HG03521 (cell line): Measurements from ENCODE around the gene HOXA10.

Source experiments
- ATAC-seq: cut with Tn5 transposase; IDR thresholded peaks from one replicate; pipeline ENCODE4 v1.9.1; 2021; ENCODE audit warnings: mild to moderate bottlenecking, moderate library complexity; ENCODE audit not compliant: unreplicated experiment

Gene HOXA10

GRCh38 chr7:27180431-27181420 lies 6.6 kb upstream of the HOXA10 start:
- no peak for ATAC-seq

DNA sequence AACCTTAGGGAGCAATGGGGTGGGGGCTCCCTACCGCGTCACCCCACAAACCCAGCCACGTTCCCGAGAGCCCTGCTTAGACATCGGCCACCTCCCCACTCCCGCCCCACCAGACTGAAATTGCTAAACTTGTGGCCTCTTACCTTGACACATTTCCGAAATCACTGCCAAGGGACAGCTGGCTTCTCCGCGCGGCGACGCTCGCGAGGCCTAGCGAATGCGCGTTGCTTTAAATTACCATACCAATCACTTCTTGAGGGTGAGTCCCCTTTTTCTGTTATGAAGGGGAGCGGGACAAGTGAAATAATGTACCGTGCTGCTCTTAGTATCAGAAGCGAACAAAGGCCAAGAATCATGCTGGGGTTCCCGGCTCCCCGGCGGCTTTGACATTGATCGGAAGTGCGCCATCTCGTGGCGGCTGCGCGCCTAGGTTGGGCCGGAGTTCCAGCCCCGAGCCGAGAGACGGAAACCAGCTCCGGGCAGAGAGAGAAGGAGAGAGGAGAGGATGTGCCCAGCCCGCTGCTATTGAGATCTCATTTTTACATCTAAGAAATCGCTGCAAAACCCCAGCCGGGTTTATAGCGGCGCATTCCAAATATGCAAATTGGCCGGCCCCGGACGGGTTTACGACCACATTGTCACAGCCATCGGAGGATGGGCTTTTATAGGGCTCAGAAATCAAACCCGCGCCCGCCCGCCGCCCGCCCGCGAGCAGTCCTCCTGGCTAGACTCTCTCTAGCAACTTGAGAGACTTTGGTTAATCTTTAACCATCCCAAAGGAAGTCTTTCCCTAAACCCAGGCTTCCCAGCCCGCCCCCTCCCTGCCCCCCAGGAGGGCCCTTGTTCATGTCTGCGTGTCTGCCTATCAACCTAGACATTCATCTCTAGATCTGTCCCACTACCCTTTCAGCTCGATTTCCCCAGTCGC lies 5.6 kb upstream of the HOXA10 start:
- ATAC-seq = no peak

DNA sequence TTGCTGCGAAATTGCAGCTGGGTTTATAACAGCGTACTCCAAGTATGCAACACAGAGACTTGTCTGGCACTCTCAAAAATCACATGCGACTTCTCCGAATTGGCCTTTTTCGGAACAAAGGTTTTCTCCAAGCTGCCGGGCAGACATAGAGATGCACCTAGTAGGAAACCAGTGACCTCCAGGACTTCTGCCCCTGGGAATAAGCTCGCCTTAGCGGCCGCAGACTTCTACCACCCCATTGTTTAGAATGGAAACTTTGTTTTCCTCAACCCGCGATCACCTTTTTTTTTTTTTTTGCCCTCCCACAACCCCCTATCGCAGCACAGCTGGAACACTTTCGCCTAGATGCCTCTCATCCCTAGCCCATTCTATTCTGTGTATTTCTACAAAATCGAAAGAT lies 4.9 kb upstream of the HOXA10 start:
- ATAC-seq = no peak

- ATAC-seq = no peak
Measured at GRCh38 chr7:27178366-27178765, 4.2 kb upstream of the HOXA10 start.

DNA sequence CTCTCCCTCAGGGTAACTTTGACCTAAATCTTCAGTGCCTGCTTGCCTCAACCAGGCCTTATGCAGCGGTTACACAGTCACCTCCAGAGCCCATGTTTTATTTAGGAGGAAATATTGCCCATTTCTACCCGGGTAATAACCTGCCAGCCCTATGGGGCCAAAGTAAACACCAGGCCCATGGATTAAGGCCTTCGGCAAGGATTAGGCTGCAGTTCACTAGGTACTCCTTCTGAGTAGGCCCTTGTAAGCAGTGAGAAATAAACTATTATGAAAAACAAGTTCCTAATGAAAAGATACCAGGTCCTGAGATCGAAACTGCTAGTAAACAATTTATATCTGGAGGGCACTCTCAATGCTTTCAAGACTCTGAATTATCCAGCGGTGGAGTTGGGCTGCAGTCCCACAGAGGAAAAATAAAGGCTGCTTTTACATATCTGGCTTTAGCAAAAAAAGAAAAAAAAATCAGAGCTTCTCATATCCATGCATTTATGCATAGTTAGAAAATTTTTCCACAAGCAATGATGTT lies 3.7 kb upstream of the HOXA10 start:
- ATAC-seq = no peak

DNA sequence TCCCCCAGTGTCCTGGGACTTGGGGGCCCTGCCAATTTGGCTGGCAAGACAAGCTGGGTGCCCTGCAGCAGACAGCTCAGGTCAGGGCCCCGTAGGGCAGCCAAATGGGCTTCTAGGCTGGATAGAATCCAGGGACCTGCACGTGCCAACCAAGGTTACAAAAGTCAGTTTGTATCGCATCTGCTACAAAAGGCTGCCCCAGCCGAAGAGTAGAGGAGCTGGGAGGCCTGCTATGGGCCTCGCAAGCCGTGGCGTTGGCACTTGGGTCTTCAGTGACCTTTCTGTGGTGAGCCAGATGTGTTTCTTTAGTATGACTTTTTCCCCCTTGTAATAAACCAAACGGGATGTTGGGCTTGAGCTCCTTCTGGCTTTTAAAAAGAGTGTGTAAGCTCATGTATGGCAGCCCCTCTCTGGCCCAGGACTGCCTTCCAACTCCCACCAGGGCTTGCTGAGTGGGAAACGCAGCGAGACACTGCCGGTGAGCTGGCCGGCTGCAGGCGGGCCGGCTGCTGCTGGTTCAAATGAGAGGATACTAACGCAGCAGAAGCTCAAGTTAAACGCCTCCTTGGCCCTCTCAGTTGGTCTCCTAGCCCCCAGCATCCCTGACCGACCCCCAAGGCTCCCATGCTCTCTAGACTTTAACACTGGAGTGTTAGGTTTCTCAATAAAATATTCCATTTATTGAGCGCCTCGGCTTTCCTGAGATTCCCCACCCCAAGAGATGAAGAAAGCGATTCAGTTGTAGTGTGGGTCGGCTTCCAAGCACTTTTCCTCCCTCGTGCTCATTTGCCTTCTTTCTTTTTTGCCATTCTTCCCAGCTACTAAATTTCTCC lies 3.1 kb upstream of the HOXA10 start:
- no peak for ATAC-seq

- ATAC-seq = no peak
Measured at GRCh38 chr7:27176524-27176845, 2.4 kb upstream of the HOXA10 start.

GRCh38 chr7:27175626-27176523 lies 1.8 kb upstream of the HOXA10 start:
- ATAC-seq = no peak

DNA sequence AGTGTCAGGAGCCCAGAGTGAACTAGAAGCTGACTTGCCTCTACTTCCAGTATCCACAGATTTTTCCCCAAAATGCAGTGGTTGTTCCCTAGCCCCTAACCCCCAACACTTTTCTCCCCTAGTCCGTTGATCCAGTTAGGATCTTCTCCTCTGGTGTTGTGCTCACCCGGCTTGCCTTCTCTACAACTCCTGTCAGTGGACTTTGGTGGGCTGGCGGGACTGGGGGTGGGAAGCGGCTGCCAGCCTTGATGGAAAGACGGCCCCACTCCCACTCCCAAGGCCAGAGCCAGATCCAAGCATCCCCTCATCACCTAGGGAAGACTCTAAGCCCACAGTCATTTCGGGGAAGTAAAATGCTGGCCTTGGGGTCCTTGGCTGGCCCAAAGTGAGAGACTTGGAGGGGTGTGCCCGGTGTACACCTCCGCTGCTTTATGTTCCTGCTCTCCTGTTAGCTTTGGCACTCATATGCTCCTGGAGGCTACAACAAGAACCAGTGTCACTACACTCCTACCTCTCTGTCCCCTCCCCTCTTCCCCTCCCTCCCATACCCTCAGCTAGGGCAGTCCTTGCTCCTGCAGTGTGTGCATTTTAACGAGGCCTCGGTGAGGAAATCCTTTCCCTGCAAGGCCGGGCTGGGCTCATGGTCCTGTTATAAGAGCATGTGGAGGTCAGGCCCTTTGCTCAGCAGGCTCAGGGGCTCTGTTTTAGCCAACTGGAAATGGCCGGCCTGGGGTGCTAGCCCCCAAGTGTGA lies 930 bp upstream of the HOXA10 start:
- ATAC-seq = no peak

DNA sequence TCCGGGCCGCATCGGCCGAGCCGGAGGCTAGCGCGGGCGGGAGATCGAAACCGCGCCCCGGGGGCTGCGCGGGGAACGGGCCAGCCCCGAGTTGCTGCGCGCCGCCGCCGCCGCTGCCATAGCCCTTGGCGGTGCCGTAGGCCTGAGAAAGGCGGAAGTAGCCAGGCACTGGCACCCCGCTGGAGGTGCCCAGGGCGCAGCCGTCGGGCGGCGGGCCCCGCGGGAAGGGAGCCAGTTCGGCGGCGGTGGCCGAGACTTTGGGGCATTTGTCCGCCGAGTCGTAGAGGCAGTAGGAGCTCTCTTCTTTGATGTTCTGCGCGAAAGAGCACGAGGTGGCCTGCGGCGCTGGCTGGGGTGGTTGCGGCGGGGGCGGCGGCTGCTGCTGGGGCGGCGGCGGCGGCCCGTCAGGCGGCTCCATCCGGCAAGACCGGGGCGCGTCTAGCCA lies 587 bp downstream of the HOXA10 start:
- ATAC-seq = no peak

- no peak for ATAC-seq
Measured at GRCh38 chr7:27172823-27173510, 1.2 kb downstream of the HOXA10 start.

GRCh38 chr7:27172315-27172774 lies 1.8 kb downstream of the HOXA10 start:
- no peak for ATAC-seq

- no peak for ATAC-seq
Measured at GRCh38 chr7:27171637-27172314, 2.3 kb downstream of the HOXA10 start.

GRCh38 chr7:27171325-27171636 lies 2.8 kb downstream of the HOXA10 start:
- ATAC-seq = no peak

GRCh38 chr7:27170426-27171324 lies 3.4 kb downstream of the HOXA10 start:
- no peak for ATAC-seq

DNA sequence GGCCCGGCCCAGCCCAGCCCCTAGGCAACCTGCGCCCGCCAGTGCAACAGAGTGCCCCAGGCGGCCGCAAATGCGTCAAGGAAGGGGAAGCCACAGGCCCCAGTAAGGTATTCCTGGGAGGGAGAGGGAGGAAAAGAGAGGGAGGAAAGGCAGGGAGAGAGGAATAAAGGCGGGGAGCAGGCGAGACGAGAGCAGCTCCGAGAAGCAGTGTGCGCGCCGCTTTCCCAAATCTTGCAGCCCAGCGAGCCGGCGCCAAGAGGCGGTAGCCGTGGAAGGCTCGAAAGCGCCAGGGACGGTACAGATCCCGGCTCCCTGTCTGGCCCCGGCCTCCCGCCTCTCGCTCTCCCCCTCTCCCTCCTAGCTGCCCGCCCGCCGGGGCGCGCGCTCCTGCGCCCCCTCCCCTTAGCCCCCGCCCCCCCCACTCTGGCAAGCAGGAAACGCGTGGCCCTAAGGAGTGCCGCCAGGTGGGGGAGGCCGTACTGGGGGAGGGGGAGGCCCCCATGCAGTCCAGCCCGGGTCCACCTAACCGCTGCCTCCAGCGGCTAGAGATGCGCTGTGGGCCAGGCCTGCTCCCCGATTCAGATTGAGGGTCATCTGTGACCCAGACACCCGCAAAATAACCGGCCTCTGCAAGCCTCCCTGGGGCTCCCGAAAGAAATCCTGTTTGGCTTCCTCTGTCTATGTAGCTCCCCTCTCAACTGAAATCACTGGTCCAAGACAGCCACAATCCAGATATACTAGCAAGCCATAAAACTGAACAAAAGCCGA lies 4.3 kb downstream of the HOXA10 start:
- ATAC-seq = no peak
